Putamen (tissue), 1 donor: ENCODE data around the gene ANKS1A.

ENCODE experiments used
- DNase-seq: peaks from one replicate; pipeline ENCODE4 v3.0.0-alpha.2; 2016; ENCODE audit warnings: low spot score

Gene ANKS1A

GRCh38 chr6:35071347-35071994, 182.4 kb downstream of the ANKS1A start:
- DNase-seq, result no peak

GRCh38 chr6:35072051-35072697, 183.1 kb downstream of the ANKS1A start:
- DNase-seq, result no peak

GRCh38 chr6:35072698-35073055, 183.6 kb downstream of the ANKS1A start:
- DNase-seq, result no peak

- DNase-seq, result no peak
Observed at GRCh38 chr6:35073211-35073610, 184.2 kb downstream of the ANKS1A start.

GRCh38 chr6:35073766-35074471, 184.9 kb downstream of the ANKS1A start:
- no peak for DNase-seq

GRCh38 chr6:35076997-35077712, 188.1 kb downstream of the ANKS1A start:
- DNase-seq, result no peak

GRCh38 chr6:35077713-35078105, 188.7 kb downstream of the ANKS1A start:
- no peak for DNase-seq

- no peak for DNase-seq
Observed at GRCh38 chr6:35078226-35078850, 189.3 kb downstream of the ANKS1A start.

- DNase-seq, result no peak
Observed at GRCh38 chr6:35078896-35079295, 189.8 kb downstream of the ANKS1A start.

- DNase-seq, result no peak
Observed at GRCh38 chr6:35079311-35080000, 190.4 kb downstream of the ANKS1A start.

- no peak for DNase-seq
Observed at GRCh38 chr6:35080016-35080680, 191.1 kb downstream of the ANKS1A start.

GRCh38 chr6:35080821-35081425, 191.9 kb downstream of the ANKS1A start:
- DNase-seq, result no peak

- DNase-seq, result no peak
Observed at GRCh38 chr6:35081426-35081851, 192.4 kb downstream of the ANKS1A start.

GRCh38 chr6:35082046-35082732, 193.1 kb downstream of the ANKS1A start:
- no peak for DNase-seq

GRCh38 chr6:35082733-35083403, 193.8 kb downstream of the ANKS1A start:
- DNase-seq, result no peak

GRCh38 chr6:35083507-35083906, 194.5 kb downstream of the ANKS1A start:
- DNase-seq, result no peak

- peak; percentile 45 for DNase-seq
Observed at GRCh38 chr6:35084041-35084491, 195.0 kb downstream of the ANKS1A start.

- DNase-seq, result no peak
Observed at GRCh38 chr6:35084511-35085203, 195.6 kb downstream of the ANKS1A start.
